ENCODE data around the gene CCPG1. TPM values are rescaled to one million over a fixed set of nuclear protein-coding genes. Genes with fewer than 3 reads are reported as not detected.
"Not testable (repeated sequence)": the region's sequence is repeated elsewhere in the genome, so short reads cannot be mapped to it uniquely, and the experiment has no call there.

Gene CCPG1
- total and polyA plus RNA-seq, 2 donors (not counting 1 experiment from before 2014, with no cell fraction given) = 50.0 to 64.6 TPM

GRCh38 chr15:55403531-55403930, 4.6 kb downstream of the CCPG1 start:
- Histone ChIP-seq H3K27me3 (ENCODE audit: control insufficient read depth, insufficient read depth, low read length) (no peaks in the 10 kb centered on the region), H3K36me3 (ENCODE audit: control insufficient read depth, insufficient read depth, low read length) (no peaks in the 10 kb centered on the region), H3K4me1 (ENCODE audit: control insufficient read depth, extremely low read depth, insufficient read depth, low read length) (no peaks in the 10 kb centered on the region), H3K79me2 (ENCODE audit: control insufficient read depth, insufficient read depth, low read length) (peaks cover 1% of the 10 kb centered on the region), H4K20me1 (ENCODE audit: control insufficient read depth, extremely low read depth, insufficient read depth, low read length) (no peaks in the 10 kb centered on the region), H3K4me3 (replicated peaks in 1 of 4; ENCODE audit: control extremely low read depth in 1 of 4, insufficient read depth in 1 of 4, low read depth in 3 of 4, low read length in 4 of 4) (peak overlapping the region in 1 of 4 experiments; percentile 38), H3K9me3 (ENCODE audit: control insufficient read depth, insufficient read depth, low read depth, low read length) (no peaks in the 10 kb centered on the region), H3K27ac (ENCODE audit: insufficient read depth, low read length) (no peak overlapping the region), H2AFZ (ENCODE audit: low read length) (no peak overlapping the region), H3K4me2 (ENCODE audit: extremely low read depth, insufficient read depth, low read length) (no peak overlapping the region), H3K9ac (ENCODE audit: insufficient read depth, low read length) (no peak overlapping the region)
- TF ChIP-seq, protein P1, sequence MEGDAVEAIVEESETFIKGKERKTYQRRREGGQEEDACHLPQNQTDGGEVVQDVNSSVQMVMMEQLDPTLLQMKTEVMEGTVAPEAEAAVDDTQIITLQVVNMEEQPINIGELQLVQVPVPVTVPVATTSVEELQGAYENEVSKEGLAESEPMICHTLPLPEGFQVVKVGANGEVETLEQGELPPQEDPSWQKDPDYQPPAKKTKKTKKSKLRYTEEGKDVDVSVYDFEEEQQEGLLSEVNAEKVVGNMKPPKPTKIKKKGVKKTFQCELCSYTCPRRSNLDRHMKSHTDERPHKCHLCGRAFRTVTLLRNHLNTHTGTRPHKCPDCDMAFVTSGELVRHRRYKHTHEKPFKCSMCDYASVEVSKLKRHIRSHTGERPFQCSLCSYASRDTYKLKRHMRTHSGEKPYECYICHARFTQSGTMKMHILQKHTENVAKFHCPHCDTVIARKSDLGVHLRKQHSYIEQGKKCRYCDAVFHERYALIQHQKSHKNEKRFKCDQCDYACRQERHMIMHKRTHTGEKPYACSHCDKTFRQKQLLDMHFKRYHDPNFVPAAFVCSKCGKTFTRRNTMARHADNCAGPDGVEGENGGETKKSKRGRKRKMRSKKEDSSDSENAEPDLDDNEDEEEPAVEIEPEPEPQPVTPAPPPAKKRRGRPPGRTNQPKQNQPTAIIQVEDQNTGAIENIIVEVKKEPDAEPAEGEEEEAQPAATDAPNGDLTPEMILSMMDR (conservative IDR thresholded peaks at IDR 0.05 in 1 of 2, IDR thresholded peaks at IDR 0.05 in 1 of 2; ENCODE audit: low read depth in 1 of 2, low read length in 2 of 2) = no peak
- TF ChIP-seq EZH2 (IDR thresholded peaks at IDR 0.05; ENCODE audit: low read length, missing control alignments) = no peak
- peak; percentile 50 to 82 for DNase-seq (ENCODE audit: low read depth in 2 of 2)

DNA sequence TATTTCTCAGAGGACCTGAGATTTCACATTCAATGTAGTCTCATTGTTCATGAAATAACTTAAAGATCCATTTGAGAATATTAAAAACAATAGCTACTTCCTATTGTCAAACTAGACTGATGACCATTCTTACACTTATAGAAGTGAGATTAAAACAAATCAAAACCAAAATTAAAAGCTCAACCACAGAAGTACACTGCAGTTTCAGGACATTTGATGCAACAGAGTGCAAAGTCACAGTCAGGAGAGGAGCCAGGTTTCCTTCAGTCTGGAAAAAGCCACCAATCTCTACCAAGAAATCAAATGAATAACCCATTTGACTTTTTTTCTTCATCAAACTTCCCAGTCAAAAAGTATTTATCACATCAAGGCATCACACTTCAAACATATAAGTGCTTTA, 5.5 kb downstream of the CCPG1 start:
- H3K4me3 ChIP-seq (replicated peaks in 1 of 4; ENCODE audit: control extremely low read depth in 1 of 4, insufficient read depth in 1 of 4, low read depth in 3 of 4, low read length in 4 of 4) = no peak overlapping the region
- H3K27ac ChIP-seq (ENCODE audit: insufficient read depth, low read length) = no peak overlapping the region
- no peak overlapping the region for H3K4me2 ChIP-seq (ENCODE audit: extremely low read depth, insufficient read depth, low read length)
- H3K4me1 ChIP-seq (ENCODE audit: control insufficient read depth, extremely low read depth, insufficient read depth, low read length) = no peaks in the 10 kb centered on the region
- no peak overlapping the region for H2AFZ ChIP-seq (ENCODE audit: low read length)
- H4K20me1 ChIP-seq (ENCODE audit: control insufficient read depth, extremely low read depth, insufficient read depth, low read length) = no peaks in the 10 kb centered on the region
- H3K9ac ChIP-seq (ENCODE audit: insufficient read depth, low read length) = no peak overlapping the region
- peaks cover 1% of the 10 kb centered on the region for H3K79me2 ChIP-seq (ENCODE audit: control insufficient read depth, insufficient read depth, low read length)
- H3K9me3 ChIP-seq (ENCODE audit: control insufficient read depth, insufficient read depth, low read depth, low read length) = no peaks in the 10 kb centered on the region
- DNase-seq (ENCODE audit: low read depth in 2 of 2) = peak; percentile 3 to 69
- no peaks in the 10 kb centered on the region for H3K36me3 ChIP-seq (ENCODE audit: control insufficient read depth, insufficient read depth, low read length)
- H3K27me3 ChIP-seq (ENCODE audit: control insufficient read depth, insufficient read depth, low read length) = no peaks in the 10 kb centered on the region
- TF ChIP-seq, protein P1 (conservative IDR thresholded peaks at IDR 0.05 in 1 of 2, IDR thresholded peaks at IDR 0.05 in 1 of 2; ENCODE audit: low read depth in 1 of 2, low read length in 2 of 2) = no peak
- TF ChIP-seq EZH2 (IDR thresholded peaks at IDR 0.05; ENCODE audit: low read length, missing control alignments) = no peak

DNA sequence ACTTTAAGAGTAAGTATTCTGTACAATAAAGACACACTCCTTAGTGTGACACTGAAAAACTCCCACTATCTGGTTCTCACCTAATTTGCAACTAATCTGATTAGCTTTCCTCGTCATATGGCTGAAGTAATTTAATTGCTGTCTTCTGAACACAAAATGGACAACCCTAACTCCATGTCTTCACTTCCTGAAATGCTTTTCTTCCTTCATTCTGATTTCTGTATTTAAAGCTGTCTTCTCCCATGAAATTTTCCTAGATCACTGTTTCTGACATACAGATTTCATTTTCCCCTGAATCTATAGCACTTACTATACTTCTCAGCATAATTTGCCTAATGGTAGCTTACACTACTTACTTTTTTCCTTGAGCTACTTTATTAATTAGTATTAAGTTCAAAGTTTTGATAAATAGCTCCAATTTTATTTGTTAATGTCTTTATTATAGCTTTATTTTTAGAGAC, 6.3 kb downstream of the CCPG1 start:
- Histone ChIP-seq H3K4me2 (ENCODE audit: extremely low read depth, insufficient read depth, low read length) (no peak overlapping the region), H3K36me3 (ENCODE audit: control insufficient read depth, insufficient read depth, low read length) (no peaks in the 10 kb centered on the region), H3K9ac (ENCODE audit: insufficient read depth, low read length) (no peak overlapping the region), H4K20me1 (ENCODE audit: control insufficient read depth, extremely low read depth, insufficient read depth, low read length) (no peaks in the 10 kb centered on the region), H3K79me2 (ENCODE audit: control insufficient read depth, insufficient read depth, low read length) (no peaks in the 10 kb centered on the region), H3K4me1 (ENCODE audit: control insufficient read depth, extremely low read depth, insufficient read depth, low read length) (no peaks in the 10 kb centered on the region), H3K27ac (ENCODE audit: insufficient read depth, low read length) (no peak overlapping the region), H2AFZ (ENCODE audit: low read length) (no peak overlapping the region), H3K4me3 (replicated peaks in 1 of 4; ENCODE audit: control extremely low read depth in 1 of 4, insufficient read depth in 1 of 4, low read depth in 3 of 4, low read length in 4 of 4) (no peak overlapping the region), H3K27me3 (ENCODE audit: control insufficient read depth, insufficient read depth, low read length) (no peaks in the 10 kb centered on the region), H3K9me3 (ENCODE audit: control insufficient read depth, insufficient read depth, low read depth, low read length) (no peaks in the 10 kb centered on the region)
- DNase-seq (ENCODE audit: low read depth in 2 of 2) = no peak
- TF ChIP-seq, protein P1 (conservative IDR thresholded peaks at IDR 0.05 in 1 of 2, IDR thresholded peaks at IDR 0.05 in 1 of 2; ENCODE audit: low read depth in 1 of 2, low read length in 2 of 2) = no peak
- no peak for TF ChIP-seq EZH2 (IDR thresholded peaks at IDR 0.05; ENCODE audit: low read length, missing control alignments)

GRCh38 chr15:55400050-55400449, 8.1 kb downstream of the CCPG1 start:
- not testable (repeated sequence) for H3K9me3 ChIP-seq (ENCODE audit: control insufficient read depth, insufficient read depth, low read depth, low read length); H3K4me1 ChIP-seq (ENCODE audit: control insufficient read depth, extremely low read depth, insufficient read depth, low read length); H4K20me1 ChIP-seq (ENCODE audit: control insufficient read depth, extremely low read depth, insufficient read depth, low read length); DNase-seq (ENCODE audit: low read depth in 2 of 2); H3K36me3 ChIP-seq (ENCODE audit: control insufficient read depth, insufficient read depth, low read length); H3K27me3 ChIP-seq (ENCODE audit: control insufficient read depth, insufficient read depth, low read length); H3K79me2 ChIP-seq (ENCODE audit: control insufficient read depth, insufficient read depth, low read length); H3K27ac ChIP-seq (ENCODE audit: insufficient read depth, low read length); H2AFZ ChIP-seq (ENCODE audit: low read length); H3K4me3 ChIP-seq (replicated peaks in 1 of 4; ENCODE audit: control extremely low read depth in 1 of 4, insufficient read depth in 1 of 4, low read depth in 3 of 4, low read length in 4 of 4); H3K9ac ChIP-seq (ENCODE audit: insufficient read depth, low read length); H3K4me2 ChIP-seq (ENCODE audit: extremely low read depth, insufficient read depth, low read length)

Measured in fibroblast of lung (primary cell).